ENCODE measurements around the gene MNS1.

The MNS1 gene

DNA sequence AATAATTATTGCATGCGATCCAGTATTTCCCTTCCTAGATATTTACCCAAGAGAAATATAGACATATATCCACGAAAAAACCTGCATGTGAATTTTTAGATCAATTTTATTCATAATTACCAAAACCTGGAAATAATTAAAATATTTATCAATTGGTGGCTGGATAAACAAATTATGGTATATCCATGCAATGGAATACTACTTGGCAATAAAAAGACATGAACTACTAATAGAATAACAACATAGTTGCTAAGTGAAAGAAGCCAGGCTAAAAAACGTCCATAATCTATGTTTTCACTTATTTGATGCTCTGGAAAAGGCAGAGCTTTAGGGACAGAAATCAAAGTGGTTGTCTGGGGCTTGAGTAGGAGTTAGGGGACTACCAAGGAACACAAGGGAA is 79.0 kb downstream of the MNS1 start:
- H3K36me3 ChIP-seq (replicated peaks) = no peaks in the 10 kb centered on the region
- TF ChIP-seq, protein P1, sequence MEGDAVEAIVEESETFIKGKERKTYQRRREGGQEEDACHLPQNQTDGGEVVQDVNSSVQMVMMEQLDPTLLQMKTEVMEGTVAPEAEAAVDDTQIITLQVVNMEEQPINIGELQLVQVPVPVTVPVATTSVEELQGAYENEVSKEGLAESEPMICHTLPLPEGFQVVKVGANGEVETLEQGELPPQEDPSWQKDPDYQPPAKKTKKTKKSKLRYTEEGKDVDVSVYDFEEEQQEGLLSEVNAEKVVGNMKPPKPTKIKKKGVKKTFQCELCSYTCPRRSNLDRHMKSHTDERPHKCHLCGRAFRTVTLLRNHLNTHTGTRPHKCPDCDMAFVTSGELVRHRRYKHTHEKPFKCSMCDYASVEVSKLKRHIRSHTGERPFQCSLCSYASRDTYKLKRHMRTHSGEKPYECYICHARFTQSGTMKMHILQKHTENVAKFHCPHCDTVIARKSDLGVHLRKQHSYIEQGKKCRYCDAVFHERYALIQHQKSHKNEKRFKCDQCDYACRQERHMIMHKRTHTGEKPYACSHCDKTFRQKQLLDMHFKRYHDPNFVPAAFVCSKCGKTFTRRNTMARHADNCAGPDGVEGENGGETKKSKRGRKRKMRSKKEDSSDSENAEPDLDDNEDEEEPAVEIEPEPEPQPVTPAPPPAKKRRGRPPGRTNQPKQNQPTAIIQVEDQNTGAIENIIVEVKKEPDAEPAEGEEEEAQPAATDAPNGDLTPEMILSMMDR (IDR thresholded peaks at IDR 0.05; ENCODE audit: low read depth, low read length, missing control alignments) = no peak
- no peak overlapping the region for H3K4me3 ChIP-seq (ENCODE audit: low read depth, low read length)
- DNase-seq = no peak
- no peak overlapping the region for H3K27ac ChIP-seq
- H3K27me3 ChIP-seq (replicated peaks) = no peaks in the 10 kb centered on the region
- in situ Hi-C loops (cut with HindIII; ENCODE audit: low pct_ligation_motif_present, low sequenced_read_pairs) = no loop called here

DNA sequence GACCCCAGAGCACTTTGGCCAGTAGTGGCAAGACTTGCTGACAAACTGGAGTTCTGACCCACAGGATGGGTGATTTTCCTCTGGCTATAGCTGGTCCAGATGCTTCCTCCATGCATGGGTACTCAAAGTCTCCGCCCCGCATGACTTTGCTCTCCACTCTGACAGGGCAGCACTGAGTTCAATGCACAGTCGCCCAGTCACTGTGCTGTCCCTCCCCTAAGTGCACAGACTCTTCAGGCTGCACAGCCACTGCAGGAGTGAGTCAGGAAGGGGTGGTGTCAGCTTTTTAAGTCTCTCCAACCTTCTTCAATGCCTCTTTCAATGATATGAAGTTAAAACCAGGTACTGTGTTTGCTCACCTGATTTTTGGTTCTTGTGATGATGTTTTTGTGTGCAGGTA is 81.9 kb downstream of the MNS1 start:
- Histone ChIP-seq H3K36me3 (replicated peaks) (no peaks in the 10 kb centered on the region), H3K27me3 (replicated peaks) (no peaks in the 10 kb centered on the region), H3K4me3 (ENCODE audit: low read depth, low read length) (no peak overlapping the region), H3K27ac (no peak overlapping the region)
- DNase-seq = no peak
- TF ChIP-seq, protein P1 (IDR thresholded peaks at IDR 0.05; ENCODE audit: low read depth, low read length, missing control alignments) = no peak
- in situ Hi-C loops (cut with HindIII; ENCODE audit: low pct_ligation_motif_present, low sequenced_read_pairs) = no loop called here
